Camera-type eye (tissue), 1 donor: ENCODE data around the gene KRT222. TPM values are rescaled to one million over a fixed set of nuclear protein-coding genes. Genes with fewer than 3 reads are reported as not detected.

Experiments used
- total RNA-seq: library from RNA; depleted of rRNA; stranded (reverse); fragments of >200 nt; gene quantifications from one replicate; pipeline ENCODE4 v1.2.3, GENCODE V29; 2014

KRT222 gene
- total RNA-seq: 11.5 TPM

GRCh38 chr17:40664582-40665333 is at the start of gene KRT222:
TSS of gene KRT222 (minus strand) at chr17:40665177. CDS start at chr17:40665099, 78 bp downstream.

GRCh38 chr17:40703652-40704051 is 38.7 kb upstream of the KRT222 start, which contains the start of gene KRT24:
TSS of gene KRT24 (minus strand) at chr17:40703752. CDS start at chr17:40703693, 59 bp downstream.

GRCh38 chr17:40647624-40648383 is 17.2 kb downstream of the KRT222 start, which contains the start of gene SMARCE1:
TSS of gene SMARCE1 (minus strand) at chr17:40647818. CDS start at chr17:40645802, 2,016 bp downstream.

Other genes starting within 250 kb of the KRT222 start
- 62.8 TPM for gene TOP2A, start 247.3 kb downstream of the KRT222 start, total RNA-seq
- 182 TPM for gene IGFBP4, start 221.7 kb downstream of the KRT222 start, total RNA-seq
- 1.8 TPM for gene TNS4, start 163.6 kb downstream of the KRT222 start, total RNA-seq
- gene CCR7, start 99.7 kb downstream of the KRT222 start, total RNA-seq: not detected
- 186 TPM for gene SMARCE1, start 17.4 kb downstream of the KRT222 start, total RNA-seq
- not detected for gene KRT24, start 38.6 kb upstream of the KRT222 start, total RNA-seq
- gene KRT25, start 90.2 kb upstream of the KRT222 start, total RNA-seq: 0.22 TPM
- not detected for gene KRT26, start 107.0 kb upstream of the KRT222 start, total RNA-seq
- gene KRT27, start 117.4 kb upstream of the KRT222 start, total RNA-seq: 0.22 TPM
- gene KRT28, start 134.8 kb upstream of the KRT222 start, total RNA-seq: 0.27 TPM
- 14.5 TPM for gene KRT10, start 157.4 kb upstream of the KRT222 start, total RNA-seq
- 50.0 TPM for gene KRT12, start 202.0 kb upstream of the KRT222 start, total RNA-seq
- not detected for gene KRT20, start 220.1 kb upstream of the KRT222 start, total RNA-seq